AG04450 (cell line): ENCODE measurements around the gene SORCS2. TPM values are rescaled to one million over a fixed set of nuclear protein-coding genes. Genes with fewer than 3 reads are reported as not detected.

ENCODE experiments used
- CTCF ChIA-PET: fragments of 300-600, 350-600 bp; formaldehyde crosslinking; extraction: SDS; loops from one replicate; lab custom pipeline; 2022; ENCODE audit warnings: antibody characterized with exemption, inconsistent platforms; lab: Charles Lee
- POLR2A ChIA-PET: fragments of 350-600 bp; formaldehyde crosslinking; extraction: SDS; loops from one replicate; lab custom pipeline; 2021; ENCODE audit warnings: antibody characterized with exemption, inconsistent platforms; lab: Yijun Ruan, JAX
- DNase-seq: peaks from one replicate; pipeline ENCODE4 v3.0.0-alpha.2; 2011; ENCODE audit warnings: low read depth, low spot score
- H3K27ac ChIP-seq: one replicate; pipeline ENCODE4 v1.5.1; 2012; ENCODE audit warnings: low read depth, low read length, control low read depth
- H3K27me3 ChIP-seq: one replicate; pipeline ENCODE4 v1.6.0; 2012; ENCODE audit warnings: low read length; ENCODE audit not compliant: control insufficient read depth, insufficient read depth
- H3K4me3 ChIP-seq: 2 replicates; pipeline ENCODE4 v1.5.1; 2011; ENCODE audit warnings: mild to moderate bottlenecking, low read depth, low read length, control low read depth
- H3K9me3 ChIP-seq: 2 replicates; pipeline ENCODE4 v1.5.1; 2012; ENCODE audit warnings: low read length; ENCODE audit not compliant: control insufficient read depth, insufficient read depth
- CTCF ChIP-seq: IDR thresholded peaks from 2 replicates; pipeline ENCODE4 v1.5.1; 2011; ENCODE audit warnings: low read depth, low read length, control low read depth, inconsistent platforms
- polyA plus RNA-seq: library from polyadenylated mRNA; depleted of rRNA; stranded (reverse); fragments of >200 nt; gene quantifications from 2 replicates; pipeline ENCODE4 v1.2.3, GENCODE V29; 2011

SORCS2 gene
- polyA plus RNA-seq, 1 experiment = 0.29 TPM

DNA sequence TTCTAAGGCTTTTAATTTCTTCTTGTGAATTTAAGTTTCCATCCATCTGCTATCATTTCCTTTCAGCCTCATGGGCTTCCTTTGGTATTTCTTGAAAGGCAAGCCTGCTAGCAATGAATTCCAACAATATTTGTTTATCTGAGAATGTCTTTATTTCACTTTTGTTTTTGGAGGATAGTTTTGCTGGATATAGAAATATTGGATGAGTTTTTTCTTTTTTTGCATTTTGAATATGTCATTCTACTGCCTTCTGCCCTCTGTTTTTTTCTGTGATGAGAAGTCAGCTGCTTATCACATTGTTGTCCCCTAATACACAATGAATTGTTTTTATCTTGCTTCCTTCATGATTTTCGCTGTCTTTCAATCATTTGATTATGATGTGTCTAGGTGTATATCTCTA lies 13.2 kb upstream of the SORCS2 start:
- no peak for DNase-seq
- no peak overlapping the region for H3K27ac ChIP-seq
- TF ChIP-seq CTCF = no peak
- H3K27me3 ChIP-seq = peaks cover 4% of the 10 kb centered on the region
- CTCF ChIA-PET = interaction anchor here (1.5 kb wide), 1 partner anchor 77 kb away, joined by 3 read pairs; no protein-coding TSS in a partner anchor
- H3K9me3 ChIP-seq = peaks cover 5% of the 10 kb centered on the region; the same call in 1 of the 2 replicates
- POLR2A ChIA-PET = interaction anchor here (0.7 kb wide), 1 partner anchor 438 kb away, joined by 5 read pairs; no protein-coding TSS in a partner anchor
- no peak overlapping the region for H3K4me3 ChIP-seq

DNA sequence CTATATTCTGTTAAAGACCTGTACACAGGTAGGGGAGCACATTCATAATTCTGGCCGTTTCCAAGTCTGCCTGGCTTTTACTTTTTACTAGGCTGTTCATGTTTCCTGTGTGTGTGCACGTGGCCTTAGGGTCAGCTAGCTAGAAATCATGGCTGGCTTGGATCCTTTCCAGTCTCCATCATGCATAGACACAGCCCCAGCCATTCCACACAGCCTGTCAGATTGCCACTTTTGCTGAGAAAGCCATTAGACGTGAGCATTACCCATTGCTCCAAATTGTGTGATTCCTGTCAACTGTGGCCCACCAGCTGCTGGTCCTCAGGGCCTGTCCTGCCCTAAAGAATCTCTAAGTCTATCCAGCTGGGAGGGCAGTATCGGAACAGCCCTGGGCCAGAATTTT lies 11.4 kb upstream of the SORCS2 start:
- ChIA-PET POLR2A (no interaction called here), CTCF (no interaction called here)
- no peak for TF ChIP-seq CTCF
- H3K27ac ChIP-seq = no peak overlapping the region
- H3K4me3 ChIP-seq = no peak overlapping the region
- no peak for DNase-seq
- peaks cover 4% of the 10 kb centered on the region for H3K27me3 ChIP-seq
- H3K9me3 ChIP-seq = peaks cover 5% of the 10 kb centered on the region; the same call in 1 of the 2 replicates

- Histone ChIP-seq H3K9me3 (peaks cover 5% of the 10 kb centered on the region; the same call in 1 of the 2 replicates), H3K27ac (no peak overlapping the region), H3K4me3 (no peak overlapping the region), H3K27me3 (peaks cover 11% of the 10 kb centered on the region)
- no peak for TF ChIP-seq CTCF
- ChIA-PET POLR2A (no interaction called here), CTCF (interaction anchor here (1.7 kb wide), 1 partner anchor 9 kb away, joined by 5 read pairs; no protein-coding TSS in a partner anchor)
- no peak for DNase-seq
These were observed 9.7 kb upstream of the SORCS2 start for GRCh38 chr4:7182616-7183015.

- peaks cover 5% of the 10 kb centered on the region; the same call in 1 of the 2 replicates for H3K9me3 ChIP-seq
- POLR2A ChIA-PET = interaction anchor here (0.6 kb wide), 1 partner anchor 426 kb away, joined by 3 read pairs; no protein-coding TSS in a partner anchor
- TF ChIP-seq CTCF = no peak
- no peak overlapping the region for H3K4me3 ChIP-seq
- DNase-seq = no peak
- peaks cover 16% of the 10 kb centered on the region for H3K27me3 ChIP-seq
- no peak overlapping the region for H3K27ac ChIP-seq
- CTCF ChIA-PET = interaction anchor here (0.6 to 1.7 kb wide), 2 partner anchors 8 to 11 kb away, joined by 3 to 5 read pairs; no protein-coding TSS in a partner anchor
These were observed 9.2 kb upstream of the SORCS2 start for GRCh38 chr4:7183161-7183560.

GRCh38 chr4:7183780-7184460 lies 8.4 kb upstream of the SORCS2 start:
- Histone ChIP-seq H3K27ac (no peak overlapping the region), H3K4me3 (no peak overlapping the region), H3K27me3 (peaks cover 21% of the 10 kb centered on the region), H3K9me3 (peaks cover 2% of the 10 kb centered on the region; the same call in 1 of the 2 replicates)
- POLR2A ChIA-PET = interaction anchor here (0.6 kb wide), 1 partner anchor 425 kb away, joined by 3 read pairs; no protein-coding TSS in a partner anchor
- no peak for TF ChIP-seq CTCF
- CTCF ChIA-PET = interaction anchor here (0.6 to 1.7 kb wide), 2 partner anchors 8 to 10 kb away, joined by 3 to 5 read pairs; no protein-coding TSS in a partner anchor
- DNase-seq = no peak
